GM21576 (cell line): ENCODE results near the gene TTF1.

Source experiments
- ATAC-seq: cut with Tn5 transposase; IDR thresholded peaks from one replicate; pipeline ENCODE4 v1.9.1; 2021; ENCODE audit warnings: mild to moderate bottlenecking, moderate library complexity; ENCODE audit not compliant: unreplicated experiment

The TTF1 gene

DNA sequence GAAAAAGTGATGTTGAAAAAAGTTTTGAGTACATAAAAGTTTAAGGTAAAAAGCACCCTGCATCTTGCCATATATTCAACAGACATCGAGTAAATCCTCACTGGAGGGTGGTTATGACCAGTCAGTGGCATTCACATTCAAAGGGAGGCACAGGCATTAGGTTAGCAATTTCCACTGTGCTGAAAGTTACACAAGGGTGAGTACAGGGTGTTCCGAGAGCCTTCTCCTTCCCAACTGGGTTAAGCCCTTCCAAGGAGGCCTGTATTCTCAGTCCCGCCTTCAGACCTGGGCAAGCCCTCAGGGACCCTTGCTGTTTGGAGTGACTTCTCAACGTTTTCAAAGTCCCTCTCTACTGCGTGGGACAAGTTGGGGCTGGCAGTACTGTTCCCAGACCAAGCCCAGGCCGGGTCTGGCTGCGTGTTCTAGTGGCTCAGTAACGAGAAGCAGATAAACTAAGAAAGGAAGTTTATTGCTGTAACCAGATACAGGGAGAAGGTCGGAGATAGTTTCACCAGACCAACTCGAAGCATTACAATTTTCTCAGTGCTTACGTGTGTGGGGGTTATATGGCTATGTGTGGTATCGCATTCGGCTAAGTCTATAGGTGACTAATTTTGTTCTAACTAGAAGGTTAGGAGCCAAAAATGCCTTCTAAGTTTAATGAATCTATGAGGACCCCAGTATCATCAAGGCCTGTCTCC, 38.9 kb downstream of the TTF1 start:
- ATAC-seq = no peak

GRCh38 chr9:132366481-132366880, 40.2 kb downstream of the TTF1 start:
- ATAC-seq = no peak

DNA sequence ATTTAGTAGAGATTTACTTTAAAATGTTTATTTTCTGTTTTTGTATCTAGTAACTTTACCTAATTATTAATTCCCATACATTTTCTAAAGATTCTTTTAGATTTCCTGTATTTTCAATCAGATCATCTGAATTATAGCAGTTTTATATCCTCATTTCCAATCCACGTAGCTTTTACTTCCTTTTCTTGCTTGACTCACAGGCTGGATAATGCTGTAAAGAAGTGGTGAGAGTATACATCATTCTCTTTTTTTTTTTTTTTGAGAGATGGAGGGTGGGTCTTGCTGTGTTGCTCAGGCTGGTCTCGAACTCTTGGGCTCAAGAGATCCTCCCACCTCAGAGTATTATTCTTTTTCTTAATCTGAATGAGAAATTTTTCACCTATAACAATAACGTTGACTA, 40.7 kb downstream of the TTF1 start:
- ATAC-seq = no peak

DNA sequence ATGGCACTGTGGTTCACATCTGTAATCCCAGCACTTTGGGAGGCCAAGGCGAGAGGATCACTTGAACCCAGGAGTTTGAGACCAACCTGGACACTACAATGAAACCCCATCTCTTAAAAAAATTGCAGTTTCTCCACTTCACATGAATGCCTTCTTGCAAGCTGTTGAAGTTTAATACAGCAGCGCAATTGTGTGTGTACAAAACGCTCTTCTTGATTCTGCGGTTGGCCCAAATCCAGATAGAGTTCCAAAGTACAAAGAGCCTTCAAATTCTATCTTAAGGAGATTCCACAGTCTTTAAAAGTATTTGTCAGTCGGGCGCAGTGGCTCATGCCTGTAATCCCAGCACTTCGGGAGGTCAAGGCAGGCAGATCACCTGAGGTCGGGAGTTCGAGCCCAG, 42.6 kb downstream of the TTF1 start:
- no peak for ATAC-seq

GRCh38 chr9:132357764-132358163, 48.9 kb downstream of the TTF1 start:
- no peak for ATAC-seq

DNA sequence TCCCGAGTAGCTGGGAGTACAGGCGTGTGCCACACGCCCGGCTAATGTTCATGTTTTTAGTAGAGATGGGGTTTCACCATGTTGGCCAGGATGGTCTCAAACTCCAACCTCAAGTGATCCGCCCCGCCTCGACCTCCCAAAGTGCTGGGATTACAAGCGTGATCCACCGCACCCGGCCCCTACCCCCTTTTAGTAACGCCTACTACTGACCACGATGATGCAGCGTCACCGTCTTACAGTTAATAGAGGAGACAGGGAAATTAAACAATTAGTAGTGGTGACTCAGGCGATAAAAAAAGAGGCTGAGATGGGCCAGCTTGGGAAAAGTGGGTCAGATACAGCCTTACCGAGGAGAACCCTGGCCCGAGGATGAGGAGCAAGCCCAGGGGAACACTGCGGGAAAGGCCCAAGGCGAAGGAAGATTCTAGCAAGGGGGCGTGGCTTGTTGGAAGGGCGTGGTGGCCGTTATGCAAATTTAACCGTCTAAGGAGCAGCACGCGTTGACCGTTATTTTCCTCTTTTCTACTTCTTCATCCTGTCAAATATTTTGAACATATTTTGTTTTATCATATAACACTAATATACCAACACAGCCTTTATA, 50.2 kb downstream of the TTF1 start:
- ATAC-seq = no peak

GRCh38 chr9:132354637-132355355, 51.8 kb downstream of the TTF1 start, which contains the start of gene SETX:
TSS of gene SETX (minus strand) at chr9:132354986. CDS start at chr9:132349428, 5,558 bp downstream.
- peak; percentile 80 for ATAC-seq

DNA sequence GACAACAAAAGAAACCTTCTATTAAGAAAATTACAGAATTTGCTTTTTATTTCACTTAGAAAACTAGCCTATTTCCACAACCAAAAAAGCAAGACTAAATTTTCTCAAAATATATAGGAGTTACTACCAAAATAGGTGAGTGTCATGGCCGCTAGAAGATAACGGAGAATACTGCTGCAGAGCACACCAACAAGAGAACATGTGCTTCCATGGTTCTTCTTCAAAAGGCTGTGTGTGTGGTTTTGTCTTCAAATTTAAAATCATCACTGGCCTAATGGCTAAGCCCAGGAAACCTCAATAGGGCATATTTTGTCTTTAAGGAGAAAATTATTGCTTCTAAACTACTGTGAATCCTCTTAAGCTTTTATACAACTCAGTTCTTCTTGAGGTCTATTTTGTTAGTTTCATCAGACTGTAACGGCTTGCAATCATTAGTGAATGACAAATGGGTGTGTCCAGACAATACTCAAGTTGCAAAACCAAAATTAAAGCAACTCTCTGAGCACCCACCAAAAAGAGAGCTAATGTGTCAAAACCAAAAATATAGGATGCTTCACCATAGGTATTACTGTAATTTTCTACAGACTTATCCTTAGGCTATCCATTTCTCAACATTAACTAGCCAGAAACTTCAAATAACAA, 55.1 kb downstream of the TTF1 start:
- no peak for ATAC-seq

DNA sequence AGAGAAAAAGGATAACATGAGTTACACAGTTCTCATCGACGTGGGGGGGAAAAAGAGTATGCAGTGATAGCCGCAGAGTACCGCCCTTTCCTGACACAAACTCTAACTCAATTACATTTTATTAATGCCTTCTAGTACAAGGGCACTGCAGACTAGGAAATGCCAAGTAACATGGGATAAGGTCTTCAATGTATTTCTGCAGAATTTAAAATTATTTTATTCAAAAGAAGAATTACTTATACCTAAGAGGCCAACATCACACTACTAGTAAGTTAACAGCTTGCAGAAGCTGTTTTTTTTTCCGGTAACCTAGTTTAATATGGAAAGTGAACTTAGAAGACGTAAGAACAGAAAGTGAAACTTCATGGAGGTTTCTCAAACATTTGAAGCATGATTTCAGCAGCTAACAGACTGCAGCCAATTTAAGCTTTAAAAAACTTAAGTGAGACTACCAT, 55.8 kb downstream of the TTF1 start:
- no peak for ATAC-seq

GRCh38 chr9:132348676-132349075, 58.0 kb downstream of the TTF1 start:
- ATAC-seq = no peak

- ATAC-seq = no peak
These were observed 60.5 kb downstream of the TTF1 start for GRCh38 chr9:132346177-132346576.

- no peak for ATAC-seq
These were observed 65.3 kb downstream of the TTF1 start for GRCh38 chr9:132341177-132341840.

DNA sequence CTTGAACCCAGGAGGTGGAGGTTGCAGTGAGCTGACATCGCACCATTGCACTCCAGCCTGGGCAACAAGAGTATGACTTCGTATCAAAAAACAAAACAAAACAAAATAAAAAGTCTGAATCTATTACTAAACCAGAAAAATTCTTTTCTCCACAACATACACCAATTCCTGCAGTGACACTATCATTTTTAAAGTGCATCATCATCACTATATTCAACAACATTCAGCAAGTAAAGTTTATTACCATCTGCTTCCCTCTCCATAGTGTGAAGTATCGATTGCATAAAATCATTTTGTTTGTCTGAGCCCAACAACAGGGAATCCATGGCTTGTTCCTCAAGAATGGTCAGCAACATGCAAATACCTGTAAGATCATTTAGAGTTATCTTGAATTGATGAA, 72.3 kb downstream of the TTF1 start:
- ATAC-seq = no peak

DNA sequence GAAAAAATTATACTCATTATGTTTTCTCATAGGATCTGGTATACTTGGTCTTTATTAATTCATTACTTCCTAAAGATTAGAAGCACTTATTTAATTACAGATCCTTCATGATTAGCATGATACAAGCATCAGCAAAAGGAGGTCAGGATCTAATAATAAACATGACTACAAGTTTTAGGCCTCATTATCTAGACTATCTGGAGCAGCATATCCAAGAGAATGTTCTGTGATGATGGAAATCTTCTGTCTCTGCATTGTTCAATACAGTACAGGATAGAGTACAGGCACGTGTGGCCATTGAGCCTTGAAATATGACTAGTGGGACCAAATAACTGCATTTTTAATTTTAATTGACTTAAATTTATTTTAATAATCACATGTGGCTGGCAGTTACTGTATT, 73.1 kb downstream of the TTF1 start:
- ATAC-seq = no peak

DNA sequence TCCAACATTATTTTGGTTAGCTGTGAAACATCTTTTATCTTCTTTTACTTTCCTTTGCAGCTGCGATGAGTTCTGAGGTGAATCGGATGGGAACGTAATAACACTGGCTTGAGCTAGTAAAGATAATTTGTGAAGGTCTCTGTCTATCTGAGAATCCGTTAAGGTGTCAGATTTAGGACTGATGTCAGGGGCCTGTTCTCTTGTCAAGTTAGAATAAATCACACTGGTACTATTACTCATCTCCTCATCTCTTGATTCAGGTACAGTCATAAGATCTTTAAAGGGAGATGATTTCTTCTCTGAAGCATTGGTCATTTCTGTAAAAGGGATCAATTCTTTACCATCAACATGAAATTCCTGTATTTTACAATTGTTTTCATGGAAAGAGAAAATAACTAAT, 78.1 kb downstream of the TTF1 start:
- ATAC-seq = no peak

GRCh38 chr9:132327537-132327936, 79.1 kb downstream of the TTF1 start:
- ATAC-seq = no peak
